NT2/D1 (cell line): ENCODE results near the gene PPP1R14B.
A peak's percentile ranks its signal among the peaks of the same experiment; 100 is the strongest.

Experiments
- DNase-seq: peaks from one replicate; pipeline ENCODE4 v3.0.0-alpha.2; 2011; ENCODE audit warnings: low read depth, low spot score
- H3K27me3 ChIP-seq: 2 replicates; pipeline ENCODE4 v1.6.0; 2011; ENCODE audit warnings: mild to moderate bottlenecking; ENCODE audit not compliant: insufficient read length, insufficient read depth
- H3K36me3 ChIP-seq: 2 replicates; pipeline ENCODE4 v1.6.1; 2011; ENCODE audit warnings: mild to moderate bottlenecking, low read length, mixed read lengths; ENCODE audit not compliant: insufficient read depth, insufficient read length
- H3K4me1 ChIP-seq: 2 replicates; pipeline ENCODE4 v1.5.1; 2011; ENCODE audit not compliant: insufficient read depth, insufficient read length
- H3K4me3 ChIP-seq: 2 replicates; pipeline ENCODE4 v1.5.1; 2011; ENCODE audit warnings: low read depth; ENCODE audit not compliant: insufficient read length
- H3K9ac ChIP-seq: 2 replicates; pipeline ENCODE4 v1.6.0; 2011; ENCODE audit warnings: low read depth; ENCODE audit not compliant: insufficient read length
- H3K9me3 ChIP-seq: 2 replicates; pipeline ENCODE4 v1.5.1; 2011; ENCODE audit warnings: mild to moderate bottlenecking, low read length; ENCODE audit not compliant: insufficient read depth
- SUZ12 ChIP-seq: IDR thresholded peaks from 2 replicates; pipeline ENCODE4 v1.6.1; 2011; ENCODE audit not compliant: insufficient read length, insufficient read depth; ENCODE audit errors: extremely low read depth
- YY1 ChIP-seq: IDR thresholded peaks from 2 replicates; pipeline ENCODE4 v1.6.1; 2011; ENCODE audit not compliant: insufficient read length, insufficient read depth
- ZNF274 ChIP-seq: IDR thresholded peaks from 2 replicates; pipeline ENCODE4 v1.6.1; 2011; ENCODE audit warnings: mild to moderate bottlenecking, low read depth, low read length

The PPP1R14B gene

GRCh38 chr11:64204080-64204440 lies 42.7 kb downstream of the PPP1R14B start:
- H3K9me3 ChIP-seq = no peaks in the 10 kb centered on the region
- H3K4me1 ChIP-seq = peaks cover 23% of the 10 kb centered on the region
- no peaks in the 10 kb centered on the region for H3K27me3 ChIP-seq
- TF ChIP-seq SUZ12 = no peak
- no peak for TF ChIP-seq YY1
- no peak for TF ChIP-seq ZNF274
- no peak for DNase-seq
- H3K4me3 ChIP-seq = no peak overlapping the region
- H3K9ac ChIP-seq = peak overlapping the region; percentile 9
- H3K36me3 ChIP-seq = peaks cover 89% of the 10 kb centered on the region

DNA sequence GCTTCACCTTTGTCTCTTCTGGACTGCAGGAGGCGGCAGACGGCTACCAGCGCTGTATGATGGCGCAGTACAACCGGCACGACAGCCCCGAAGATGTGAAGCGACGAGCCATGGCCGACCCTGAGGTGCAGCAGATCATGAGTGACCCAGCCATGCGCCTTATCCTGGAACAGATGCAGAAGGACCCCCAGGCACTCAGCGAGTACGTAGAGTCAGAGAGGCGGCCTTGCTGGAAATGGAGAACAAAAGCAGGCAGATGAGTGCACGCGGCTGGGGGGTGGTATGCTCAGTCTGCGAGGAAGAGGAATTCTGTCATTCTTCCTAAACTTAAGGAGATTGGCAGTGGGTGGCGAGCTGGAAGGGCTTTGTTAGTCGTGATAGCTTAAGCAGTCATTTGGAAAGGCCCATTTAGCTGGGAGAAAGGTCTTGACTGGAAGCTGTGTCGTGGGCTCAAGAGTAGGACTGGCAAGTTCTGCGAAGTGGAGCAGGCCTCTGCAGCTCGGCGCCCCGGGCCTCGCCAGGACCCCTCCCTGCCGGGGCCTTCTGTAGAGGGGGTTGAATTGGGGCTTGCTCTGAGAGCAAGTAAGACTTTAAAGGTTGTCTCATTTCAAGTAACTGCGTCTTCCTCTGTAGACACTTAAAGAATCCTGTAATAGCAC lies 43.2 kb downstream of the PPP1R14B start:
- TF ChIP-seq YY1 (no peak), SUZ12 (no peak), ZNF274 (no peak)
- Histone ChIP-seq H3K9ac (no peak overlapping the region), H3K36me3 (peaks cover 89% of the 10 kb centered on the region), H3K4me1 (peaks cover 23% of the 10 kb centered on the region), H3K4me3 (no peak overlapping the region), H3K9me3 (no peaks in the 10 kb centered on the region), H3K27me3 (no peaks in the 10 kb centered on the region)
- no peak for DNase-seq

DNA sequence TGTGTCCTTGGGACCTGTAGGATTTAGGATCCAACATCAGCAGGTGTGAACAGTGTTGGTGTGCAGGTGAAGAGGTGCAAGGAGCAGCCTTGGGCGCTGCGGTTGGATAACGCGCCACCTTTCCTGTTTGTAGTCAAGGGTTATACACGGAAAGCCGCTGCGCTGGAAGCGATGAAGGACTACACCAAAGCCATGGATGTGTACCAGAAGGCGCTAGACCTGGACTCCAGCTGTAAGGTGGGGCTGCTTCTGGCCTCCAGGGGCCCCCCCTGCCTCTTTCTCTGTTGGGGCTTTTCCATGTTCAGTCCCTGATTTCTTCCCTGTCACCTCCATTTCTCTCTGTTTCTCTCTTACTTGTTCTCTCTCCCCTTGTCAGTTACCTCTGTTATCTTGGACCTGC lies 43.8 kb downstream of the PPP1R14B start:
- Histone ChIP-seq H3K9ac (no peak overlapping the region), H3K9me3 (no peaks in the 10 kb centered on the region), H3K4me1 (peaks cover 22% of the 10 kb centered on the region), H3K36me3 (peaks cover 93% of the 10 kb centered on the region), H3K4me3 (no peak overlapping the region), H3K27me3 (no peaks in the 10 kb centered on the region)
- TF ChIP-seq ZNF274 (no peak), SUZ12 (no peak), YY1 (no peak)
- DNase-seq = no peak

- Histone ChIP-seq H3K4me1 (peaks cover 10% of the 10 kb centered on the region), H3K4me3 (no peak overlapping the region), H3K27me3 (no peaks in the 10 kb centered on the region), H3K36me3 (peaks cover 93% of the 10 kb centered on the region), H3K9me3 (no peaks in the 10 kb centered on the region), H3K9ac (no peak overlapping the region)
- no peak for DNase-seq
- TF ChIP-seq YY1 (no peak), SUZ12 (no peak), ZNF274 (no peak)
These were observed 45.2 kb downstream of the PPP1R14B start for GRCh38 chr11:64201543-64201942.

GRCh38 chr11:64198511-64198910 lies 48.2 kb downstream of the PPP1R14B start:
- peaks cover 3% of the 10 kb centered on the region for H3K4me1 ChIP-seq
- H3K27me3 ChIP-seq = no peaks in the 10 kb centered on the region
- peaks cover 94% of the 10 kb centered on the region for H3K36me3 ChIP-seq
- H3K9ac ChIP-seq = no peak overlapping the region
- TF ChIP-seq ZNF274 (no peak), YY1 (no peak), SUZ12 (no peak)
- no peaks in the 10 kb centered on the region for H3K9me3 ChIP-seq
- no peak for DNase-seq
- no peak overlapping the region for H3K4me3 ChIP-seq

DNA sequence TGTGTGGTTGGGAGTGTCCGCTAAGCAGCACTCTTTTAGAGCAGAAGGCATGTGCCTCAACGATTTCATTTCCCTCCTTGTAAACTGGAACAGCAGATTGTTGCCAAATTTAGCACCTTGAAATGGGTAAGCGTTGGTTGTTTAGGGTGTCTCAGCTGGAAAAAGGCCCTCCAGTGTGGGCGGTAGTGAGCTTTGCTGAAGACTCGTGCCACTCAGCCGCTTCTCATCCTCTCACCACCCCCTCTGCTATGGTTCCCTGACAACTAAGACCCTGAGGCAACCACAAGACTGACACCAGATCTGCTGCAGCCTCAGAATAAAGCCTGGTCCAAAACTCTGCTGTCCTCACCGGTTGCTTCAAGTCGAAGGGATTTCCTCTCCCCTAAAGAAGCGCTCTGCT lies 50.1 kb downstream of the PPP1R14B start:
- no peak for DNase-seq
- Histone ChIP-seq H3K27me3 (no peaks in the 10 kb centered on the region), H3K4me1 (peaks cover 3% of the 10 kb centered on the region), H3K9me3 (no peaks in the 10 kb centered on the region), H3K9ac (no peak overlapping the region), H3K4me3 (no peak overlapping the region), H3K36me3 (peaks cover 93% of the 10 kb centered on the region)
- TF ChIP-seq SUZ12 = no peak
